Natural killer cell (primary cell): ENCODE results near the gene RORB. TPM values are rescaled to one million over a fixed set of nuclear protein-coding genes. Genes with fewer than 3 reads are reported as not detected.

ENCODE experiments used
- ATAC-seq, 3 donors: fragments of 150-1000 bp in 2 of 3; fragments of 200-7000 bp in 1 of 3; cut with Tn5 transposase; 1 replicate in 1 of 3; 2 replicates in 2 of 3; pipeline ENCODE4 v1.10.0; 2021; ENCODE audit warnings: mild to moderate bottlenecking in 2 of 3, moderate library complexity in 2 of 3
- DNase-seq, 2 donors: peaks; one replicate each; pipeline versions ENCODE4 v3.0.0 to v3.0.0-alpha.2; 2013 to 2021; ENCODE audit warnings: mixed read lengths in 1 of 2
- H3K27ac ChIP-seq: one replicate; pipeline ENCODE4 v1.5.1; 2013; ENCODE audit warnings: mild to moderate bottlenecking, low read length
- H3K27me3 ChIP-seq: one replicate; pipeline ENCODE4 v1.6.1; 2013; ENCODE audit warnings: low read length; ENCODE audit not compliant: control insufficient read depth, insufficient read depth
- H3K36me3 ChIP-seq: one replicate; pipeline ENCODE4 v1.6.1; 2013; ENCODE audit warnings: low read length; ENCODE audit not compliant: control insufficient read depth, insufficient read depth
- H3K4me1 ChIP-seq: one replicate; pipeline ENCODE4 v1.6.1; 2013; ENCODE audit warnings: low read length; ENCODE audit not compliant: control insufficient read depth, insufficient read depth
- H3K4me3 ChIP-seq: one replicate; pipeline ENCODE4 v1.5.1; 2013; ENCODE audit warnings: low read length
- H3K9me3 ChIP-seq: one replicate; pipeline ENCODE4 v1.6.1; 2013; ENCODE audit warnings: low read length; ENCODE audit not compliant: control insufficient read depth, insufficient read depth
- H3K27ac Mint-ChIP-seq, 2 donors: one replicate each; pipeline ENCODE4 v1.8.0; 2022; ENCODE audit warnings: mild to moderate bottlenecking in 2 of 2, mixed read lengths in 2 of 2, moderate library complexity in 1 of 2
- H3K27me3 Mint-ChIP-seq, 2 donors: one replicate each; pipeline ENCODE4 v1.8.0; 2022; ENCODE audit warnings: low read depth in 2 of 2, mixed read lengths in 2 of 2
- H3K36me3 Mint-ChIP-seq: one replicate; pipeline ENCODE4 v1.8.0; 2022; ENCODE audit warnings: mixed read lengths
- H3K4me1 Mint-ChIP-seq, 2 donors: one replicate each; pipeline ENCODE4 v1.8.0; 2022; ENCODE audit warnings: mixed read lengths in 2 of 2
- H3K4me3 Mint-ChIP-seq: one replicate; pipeline ENCODE4 v1.8.0; 2022; ENCODE audit warnings: mild to moderate bottlenecking, moderate library complexity, mixed read lengths
- H3K9me3 Mint-ChIP-seq, 2 donors: one replicate each; pipeline ENCODE4 v1.8.0; 2022; ENCODE audit warnings: mixed read lengths in 2 of 2
- CTCF ChIP-seq: fragments of 200-600 bp; IDR thresholded peaks from one replicate; pipeline ENCODE4 v1.8.0; 2022; ENCODE audit warnings: antibody characterized with exemption
- WGBS: methylation state at CpG from one replicate; pipeline ENCODE4 v1.1.7; 2013; ENCODE audit warnings: missing lambda C conversion rate; ENCODE audit not compliant: insufficient coverage; 5-methylcytosine and 5-hydroxymethylcytosine counted together
- intact Hi-C: fragments of 100-400 bp; cut with micrococcal nuclease; formaldehyde crosslinking; loops from one replicate; pipeline ENCODE4 v1.14.2; 2022
- total RNA-seq, 4 donors: library from RNA; stranded (reverse); fragments of 120-200 nt in 1 of 4; gene quantifications; one replicate each; pipeline versions ENCODE4 v1.2.3 to v1.2.4, GENCODE V29; 2013 to 2022

Gene RORB
- total RNA-seq, 3 donors from 2014 or later (not counting 1 experiment from before 2014, with no cell fraction given) = 0.38 to 0.73 (median 0.41) TPM

GRCh38 chr9:74663439-74663838 is 166.3 kb downstream of the RORB start:
- Histone ChIP-seq H3K4me3 (no peak overlapping the region), H3K27ac (no peak overlapping the region), H3K27me3 (no peaks in the 10 kb centered on the region), H3K9me3 (no peaks in the 10 kb centered on the region), H3K4me1 (no peaks in the 10 kb centered on the region), H3K36me3 (no peaks in the 10 kb centered on the region)
- Mint-ChIP-seq H3K36me3 (no peaks in the 10 kb centered on the region), H3K4me1 (no peaks in the 10 kb centered on the region), H3K9me3 (no peaks in the 10 kb centered on the region), H3K4me3 (no peak overlapping the region), H3K27me3 (no peaks in the 10 kb centered on the region), H3K27ac (no peak overlapping the region)
- intact Hi-C loops = no loop called here
- no peak for ATAC-seq
- no peak for DNase-seq
- WGBS = 86% methylated on average over 1 of the region's 1 CpG
- no peak for TF ChIP-seq CTCF

- ATAC-seq (no peak), DNase-seq (no peak)
- no peaks in the 10 kb centered on the region for H3K4me1 Mint-ChIP-seq
- Histone ChIP-seq H3K4me1 (no peaks in the 10 kb centered on the region), H3K4me3 (no peak overlapping the region), H3K27me3 (no peaks in the 10 kb centered on the region), H3K36me3 (no peaks in the 10 kb centered on the region), H3K27ac (no peak overlapping the region), H3K9me3 (no peaks in the 10 kb centered on the region)
- H3K27ac Mint-ChIP-seq = no peak overlapping the region
- no peaks in the 10 kb centered on the region for H3K36me3 Mint-ChIP-seq
- TF ChIP-seq CTCF = no peak
- no peak overlapping the region for H3K4me3 Mint-ChIP-seq
- 91% methylated on average over 4 of the region's 4 CpGs for WGBS
- no peaks in the 10 kb centered on the region for H3K27me3 Mint-ChIP-seq
- intact Hi-C loops = no loop called here
- no peaks in the 10 kb centered on the region for H3K9me3 Mint-ChIP-seq
Observed at GRCh38 chr9:74666625-74667316, 169.6 kb downstream of the RORB start.

GRCh38 chr9:74672237-74672636 is 175.1 kb downstream of the RORB start:
- ATAC-seq (no peak), DNase-seq (no peak)
- no peaks in the 10 kb centered on the region for H3K9me3 Mint-ChIP-seq
- no peaks in the 10 kb centered on the region for H3K27me3 Mint-ChIP-seq
- no peaks in the 10 kb centered on the region for H3K4me1 ChIP-seq
- H3K36me3 ChIP-seq = no peaks in the 10 kb centered on the region
- no peak overlapping the region for H3K4me3 ChIP-seq
- TF ChIP-seq CTCF = no peak
- H3K27ac Mint-ChIP-seq = no peak overlapping the region
- intact Hi-C loops = no loop called here
- H3K9me3 ChIP-seq = no peaks in the 10 kb centered on the region
- H3K4me3 Mint-ChIP-seq = no peak overlapping the region
- H3K27ac ChIP-seq = no peak overlapping the region
- no peaks in the 10 kb centered on the region for H3K4me1 Mint-ChIP-seq
- no peaks in the 10 kb centered on the region for H3K27me3 ChIP-seq
- WGBS = 94% methylated on average over 2 of the region's 2 CpGs
- H3K36me3 Mint-ChIP-seq = no peaks in the 10 kb centered on the region

- no peaks in the 10 kb centered on the region for H3K36me3 ChIP-seq
- intact Hi-C loops = no loop called here
- Mint-ChIP-seq H3K4me3 (no peak overlapping the region), H3K27me3 (no peaks in the 10 kb centered on the region), H3K9me3 (no peaks in the 10 kb centered on the region), H3K36me3 (no peaks in the 10 kb centered on the region), H3K27ac (no peak overlapping the region), H3K4me1 (no peaks in the 10 kb centered on the region)
- no peaks in the 10 kb centered on the region for H3K27me3 ChIP-seq
- no peak for ATAC-seq
- no peaks in the 10 kb centered on the region for H3K9me3 ChIP-seq
- TF ChIP-seq CTCF = no peak
- no peak overlapping the region for H3K27ac ChIP-seq
- no peak for DNase-seq
- H3K4me1 ChIP-seq = no peaks in the 10 kb centered on the region
- no peak overlapping the region for H3K4me3 ChIP-seq
- WGBS = 82% methylated on average over 6 of the region's 6 CpGs
Observed at GRCh38 chr9:74674077-74674476, 176.9 kb downstream of the RORB start.
